ENCODE data around the gene RBMX. TPM values are rescaled to one million over a fixed set of nuclear protein-coding genes. Genes with fewer than 3 reads are reported as not detected.

Gene RBMX
- total and polyA plus RNA-seq, 2 experiments from 2014 or later, result 337 to 601 TPM

Small RNA genes lying within 50 kb of the gene (small RNA-seq; reads per million reads assigned to genes)
- not detected for gene SNORD61 (ENCODE audit: low replicate concordance)

Other genes with a start within 250 kb of the RBMX start
- gene CD40LG, start 232.6 kb downstream of the RBMX start, total RNA-seq (2014; rRNA removed; shearing (Covaris generic)), result not detected in 2 replicates
- not detected in 2 replicates for gene CD40LG, start 232.6 kb downstream of the RBMX start, polyA plus RNA-seq (2016; fragmentation: Nextera tagmentation; extraction: Ambion mirVana)
- 4.9 and 6.0 TPM in 2 replicates for gene ARHGEF6, start 99.8 kb downstream of the RBMX start, total RNA-seq (2014; rRNA removed; shearing (Covaris generic))
- gene ARHGEF6, start 99.8 kb downstream of the RBMX start, polyA plus RNA-seq (2016; fragmentation: Nextera tagmentation; extraction: Ambion mirVana), result 1.4 and 2.5 TPM in 2 replicates
- 0.39 TPM in 1 of 2 replicates, not detected in the other for gene GPR101, start 153.3 kb upstream of the RBMX start, total RNA-seq (2014; rRNA removed; shearing (Covaris generic))
- not detected in 2 replicates for gene GPR101, start 153.3 kb upstream of the RBMX start, polyA plus RNA-seq (2016; fragmentation: Nextera tagmentation; extraction: Ambion mirVana)